OCI-LY3 (cell line): ENCODE results near the gene LHFPL3.

Experiments
- H2AFZ ChIP-seq: fragments of 200-600, 300-600 bp; shearing (Covaris generic); 2 replicates; pipeline ENCODE4 v1.6.0; 2014; ENCODE audit warnings: antibody characterized with exemption, low read depth, low read length
- H3K27ac ChIP-seq: fragments of 200-600, 300-600 bp; sonication (generic); 2 replicates; pipeline ENCODE4 v1.5.1; 2014; ENCODE audit warnings: mild to moderate bottlenecking, low read length, moderate library complexity, mixed read lengths
- H3K27me3 ChIP-seq: fragments of 200-600, 300-600 bp; sonication (generic); 2 replicates; pipeline ENCODE4 v1.6.1; 2014; ENCODE audit warnings: low read depth, low read length, mixed read lengths
- H3K36me3 ChIP-seq: fragments of 200-600, 300-600 bp; sonication (generic); replicated peaks from 2 replicates; pipeline ENCODE3; 2014; ENCODE audit warnings: low read depth, low read length, mixed read lengths
- H3K4me1 ChIP-seq: fragments of 300-600, 200-600 bp; sonication (generic); 2 replicates; pipeline ENCODE4 v1.6.1; 2014; ENCODE audit warnings: low read length, mixed read lengths
- H3K4me2 ChIP-seq: fragments of 200-600, 300-600 bp; sonication (generic); 2 replicates; pipeline ENCODE4 v1.6.1; 2014; ENCODE audit warnings: low read length, mixed read lengths
- H3K4me3 ChIP-seq: fragments of 300-600, 200-600 bp; sonication (generic); 2 replicates; pipeline ENCODE4 v1.5.1; 2014; ENCODE audit warnings: antibody characterized with exemption, mild to moderate bottlenecking, low read length, moderate library complexity
- H3K79me2 ChIP-seq: fragments of 300-600, 200-600 bp; shearing (Covaris generic); 2 replicates; pipeline ENCODE4 v1.6.1; 2014; ENCODE audit warnings: mild to moderate bottlenecking, low read length, mixed read lengths
- H3K9ac ChIP-seq: fragments of 300-600, 200-600 bp; shearing (Covaris generic); 2 replicates; pipeline ENCODE4 v1.6.0; 2014; ENCODE audit warnings: mild to moderate bottlenecking, low read length, moderate library complexity
- H3K9me3 ChIP-seq: fragments of 200-600, 300-600 bp; shearing (Covaris generic); 2 replicates; pipeline ENCODE4 v1.6.1; 2014; ENCODE audit warnings: low read length, mixed read lengths; ENCODE audit not compliant: insufficient read depth
- H4K20me1 ChIP-seq: fragments of 200-600, 300-600 bp; sonication (generic); 2 replicates; pipeline ENCODE4 v1.6.1; 2016; ENCODE audit warnings: low read length, mixed read lengths; ENCODE audit not compliant: insufficient read depth
- EZH2phosphoT487 ChIP-seq: fragments of 200-600 bp; shearing (Covaris generic); IDR thresholded peaks from 2 replicates; pipeline ENCODE4 v1.6.1; 2018; ENCODE audit warnings: antibody characterized with exemption, mixed run types, low read depth
- TF ChIP-seq, protein P1 (sequence below): fragments of 200-600, 300-600 bp; sonication (generic); IDR thresholded peaks from 2 replicates; pipeline ENCODE4 v1.5.1; 2014; ENCODE audit warnings: antibody characterized with exemption, low read length, low read depth

Gene LHFPL3

DNA sequence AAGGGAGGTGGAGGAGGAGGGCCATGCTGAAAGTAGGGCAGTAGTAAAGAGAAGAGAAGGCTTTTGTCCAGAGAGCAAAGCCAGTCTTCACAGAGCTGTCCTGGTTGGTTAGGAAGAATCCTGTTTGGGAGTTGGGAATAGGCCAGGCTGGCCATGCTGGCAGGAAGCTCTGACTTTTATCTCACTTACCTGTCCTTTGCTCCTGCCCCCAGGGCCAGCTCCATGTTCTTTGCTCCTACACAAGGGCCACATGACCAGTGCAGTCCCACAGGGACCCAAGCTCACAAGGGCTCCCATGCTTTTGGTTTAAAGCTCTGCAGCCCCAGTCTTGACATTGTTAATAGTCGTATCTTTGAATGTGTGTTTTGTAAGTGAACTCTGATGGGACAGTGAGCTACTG is 524.0 kb downstream of the LHFPL3 start:
- Histone ChIP-seq H3K79me2 (no peaks in the 10 kb centered on the region), H3K27me3 (no peaks in the 10 kb centered on the region), H4K20me1 (no peaks in the 10 kb centered on the region), H3K4me2 (no peak overlapping the region), H3K9ac (no peak overlapping the region), H3K9me3 (no peaks in the 10 kb centered on the region), H3K27ac (no peak overlapping the region), H3K4me3 (no peak overlapping the region), H3K4me1 (peaks cover 32% of the 10 kb centered on the region), H2AFZ (no peak overlapping the region), H3K36me3 (no peaks in the 10 kb centered on the region)
- no peak for TF ChIP-seq EZH2phosphoT487
- TF ChIP-seq, protein P1, sequence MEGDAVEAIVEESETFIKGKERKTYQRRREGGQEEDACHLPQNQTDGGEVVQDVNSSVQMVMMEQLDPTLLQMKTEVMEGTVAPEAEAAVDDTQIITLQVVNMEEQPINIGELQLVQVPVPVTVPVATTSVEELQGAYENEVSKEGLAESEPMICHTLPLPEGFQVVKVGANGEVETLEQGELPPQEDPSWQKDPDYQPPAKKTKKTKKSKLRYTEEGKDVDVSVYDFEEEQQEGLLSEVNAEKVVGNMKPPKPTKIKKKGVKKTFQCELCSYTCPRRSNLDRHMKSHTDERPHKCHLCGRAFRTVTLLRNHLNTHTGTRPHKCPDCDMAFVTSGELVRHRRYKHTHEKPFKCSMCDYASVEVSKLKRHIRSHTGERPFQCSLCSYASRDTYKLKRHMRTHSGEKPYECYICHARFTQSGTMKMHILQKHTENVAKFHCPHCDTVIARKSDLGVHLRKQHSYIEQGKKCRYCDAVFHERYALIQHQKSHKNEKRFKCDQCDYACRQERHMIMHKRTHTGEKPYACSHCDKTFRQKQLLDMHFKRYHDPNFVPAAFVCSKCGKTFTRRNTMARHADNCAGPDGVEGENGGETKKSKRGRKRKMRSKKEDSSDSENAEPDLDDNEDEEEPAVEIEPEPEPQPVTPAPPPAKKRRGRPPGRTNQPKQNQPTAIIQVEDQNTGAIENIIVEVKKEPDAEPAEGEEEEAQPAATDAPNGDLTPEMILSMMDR = no peak

DNA sequence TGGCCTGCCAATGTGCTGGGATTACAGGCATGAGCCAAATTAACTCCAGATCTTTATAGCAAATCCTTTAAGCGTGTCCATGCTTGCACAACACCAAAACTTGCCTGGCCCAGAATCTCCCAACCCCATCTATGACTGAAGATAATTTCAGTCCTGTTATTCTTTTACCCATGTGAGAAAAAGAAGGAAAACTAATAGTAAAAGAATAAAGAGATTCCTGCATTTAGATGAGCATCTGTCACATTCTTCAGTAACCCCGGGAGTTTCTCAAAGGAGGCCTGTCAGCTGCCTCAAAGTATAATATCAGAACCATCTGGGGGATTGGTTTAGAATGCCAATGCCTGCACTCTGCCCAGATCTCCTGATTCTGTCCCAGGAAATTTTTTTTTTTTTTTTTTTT is 527.5 kb downstream of the LHFPL3 start:
- H3K27me3 ChIP-seq = no peaks in the 10 kb centered on the region
- H3K9ac ChIP-seq = no peak overlapping the region
- no peaks in the 10 kb centered on the region for H4K20me1 ChIP-seq
- H3K4me3 ChIP-seq = no peak overlapping the region
- TF ChIP-seq, protein P1 = no peak
- TF ChIP-seq EZH2phosphoT487 = no peak
- no peak overlapping the region for H3K4me2 ChIP-seq
- H3K9me3 ChIP-seq = no peaks in the 10 kb centered on the region
- H3K27ac ChIP-seq = no peak overlapping the region
- no peaks in the 10 kb centered on the region for H3K79me2 ChIP-seq
- H3K36me3 ChIP-seq = no peaks in the 10 kb centered on the region
- no peak overlapping the region for H2AFZ ChIP-seq
- peaks cover 17% of the 10 kb centered on the region for H3K4me1 ChIP-seq

DNA sequence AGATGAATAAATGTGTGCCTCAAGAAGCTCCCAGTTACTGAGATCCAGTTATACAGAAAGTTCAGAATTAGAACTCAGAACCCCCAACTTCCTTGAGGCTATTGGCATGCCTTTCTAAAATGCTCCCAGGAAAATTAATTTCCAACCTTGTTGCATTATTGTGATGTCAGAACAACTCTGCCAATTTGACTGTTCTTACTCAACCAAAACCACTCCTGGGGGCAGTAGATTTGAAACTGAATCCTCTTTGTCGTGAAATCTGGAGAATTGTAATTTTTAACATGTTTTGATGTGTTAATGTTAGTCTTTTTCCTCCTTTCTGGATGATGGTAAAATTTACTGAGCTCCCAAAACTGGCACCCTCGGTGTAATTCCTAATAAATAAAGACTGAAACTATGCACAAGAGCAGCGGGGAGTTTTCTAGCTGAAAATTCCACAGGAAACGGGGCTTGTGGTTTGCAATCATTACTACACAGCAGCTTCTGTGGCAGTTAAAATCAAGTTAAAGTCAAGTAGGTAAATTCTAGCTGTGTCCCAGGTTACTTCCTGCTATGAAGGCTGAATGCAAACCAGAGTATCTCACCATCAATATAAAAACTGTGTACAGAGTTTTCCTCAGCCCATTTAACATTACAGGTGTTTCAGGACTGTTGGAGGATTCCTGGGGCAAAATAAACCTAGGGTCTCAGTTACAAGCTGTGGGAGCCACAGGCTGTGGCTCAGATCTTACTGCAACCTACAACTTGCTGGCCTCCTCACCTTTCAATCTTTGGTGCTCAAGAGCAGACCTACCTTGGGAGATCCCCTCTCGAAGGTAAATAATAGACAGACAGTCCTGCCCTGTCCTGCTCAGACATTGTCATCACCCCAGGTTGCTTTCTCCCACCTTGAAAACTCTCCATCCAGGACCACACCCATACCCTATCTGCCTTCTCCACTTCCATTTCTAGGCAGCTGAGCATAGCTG is 529.3 kb downstream of the LHFPL3 start:
- Histone ChIP-seq H3K4me3 (peak overlapping the region; percentile 30), H3K9ac (no peak overlapping the region), H3K27me3 (no peaks in the 10 kb centered on the region), H3K4me2 (peak overlapping the region; percentile 59), H3K27ac (no peak overlapping the region), H3K36me3 (no peaks in the 10 kb centered on the region), H3K9me3 (no peaks in the 10 kb centered on the region), H3K79me2 (no peaks in the 10 kb centered on the region), H3K4me1 (peaks cover 21% of the 10 kb centered on the region), H4K20me1 (no peaks in the 10 kb centered on the region), H2AFZ (peak overlapping the region; percentile 31; the same call in 1 of the 2 replicates)
- no peak for TF ChIP-seq EZH2phosphoT487
- TF ChIP-seq, protein P1 = no peak

GRCh38 chr7:104859754-104860426 is 531.5 kb downstream of the LHFPL3 start:
- no peaks in the 10 kb centered on the region for H3K79me2 ChIP-seq
- H2AFZ ChIP-seq = no peak overlapping the region
- no peaks in the 10 kb centered on the region for H3K9me3 ChIP-seq
- H3K27me3 ChIP-seq = no peaks in the 10 kb centered on the region
- H3K9ac ChIP-seq = no peak overlapping the region
- no peak overlapping the region for H3K27ac ChIP-seq
- H3K4me1 ChIP-seq = peaks cover 25% of the 10 kb centered on the region
- no peak overlapping the region for H3K4me2 ChIP-seq
- H3K4me3 ChIP-seq = no peak overlapping the region
- H4K20me1 ChIP-seq = no peaks in the 10 kb centered on the region
- H3K36me3 ChIP-seq = no peaks in the 10 kb centered on the region
- TF ChIP-seq EZH2phosphoT487 = no peak
- TF ChIP-seq, protein P1 = no peak
